ENCODE data around the gene DNAJC2. TPM values are rescaled to one million over a fixed set of nuclear protein-coding genes. Genes with fewer than 3 reads are reported as not detected.

Gene DNAJC2
- total and polyA plus RNA-seq, 8 donors: 4.1 to 35.6 (median 19.4) TPM

GRCh38 chr7:103307503-103308231, 36.9 kb downstream of the DNAJC2 start:
- intact Hi-C loops (cut with DNase I; ENCODE audit: low total_unique reads): no loop called here
- H3K4me3 ChIP-seq: no peak overlapping the region
- WGBS, 5 donors: 48 to 54% (median 51%) methylated on average over 3 of the region's 3 CpGs
- DNase-seq: peak in 1 of 2 donors; percentile 23
- no peaks in the 10 kb centered on the region for H3K9me3 ChIP-seq
- TF ChIP-seq EP300 (IDR thresholded peaks at IDR 0.05): no peak
- no peak for TF ChIP-seq CTCF (IDR thresholded peaks at IDR 0.05)
- no peak for TF ChIP-seq POLR2A (IDR thresholded peaks at IDR 0.05)
- no peak for TF ChIP-seq POLR2AphosphoS5 (IDR thresholded peaks at IDR 0.05)
- H3K27ac ChIP-seq: peak overlapping the region in 1 of 5 donors; percentile 12
- peaks cover 0 to 18% (median 3%) of the 10 kb centered on the region in 4 donors for H3K4me1 ChIP-seq
- peaks cover 51 to 100% (median 98%) of the 10 kb centered on the region in 4 donors for H3K36me3 ChIP-seq
- no peaks in the 10 kb centered on the region for H3K27me3 ChIP-seq

- 47 to 71% (median 57%) methylated on average over 2 of the region's 2 CpGs for WGBS, 5 donors
- peaks cover 30 to 75% (median 73%) of the 10 kb centered on the region in 4 donors for H3K36me3 ChIP-seq
- TF ChIP-seq CTCF (IDR thresholded peaks at IDR 0.05) (no peak), POLR2A (IDR thresholded peaks at IDR 0.05) (no peak), EP300 (IDR thresholded peaks at IDR 0.05) (no peak), POLR2AphosphoS5 (IDR thresholded peaks at IDR 0.05) (no peak)
- H3K4me3 ChIP-seq: no peak overlapping the region
- no peaks in the 10 kb centered on the region for H3K9me3 ChIP-seq
- DNase-seq: no peak
- intact Hi-C loops (cut with DNase I; ENCODE audit: low total_unique reads): no loop called here
- H3K4me1 ChIP-seq: peaks cover 11 to 44% (median 21%) of the 10 kb centered on the region in 4 donors
- H3K27ac ChIP-seq: no peak overlapping the region
- no peaks in the 10 kb centered on the region for H3K27me3 ChIP-seq
These were observed 43.1 kb downstream of the DNAJC2 start for GRCh38 chr7:103301441-103301840.

- H3K4me3 ChIP-seq: no peak overlapping the region
- TF ChIP-seq POLR2A (IDR thresholded peaks at IDR 0.05) (no peak), CTCF (IDR thresholded peaks at IDR 0.05) (no peak), EP300 (IDR thresholded peaks at IDR 0.05) (no peak), POLR2AphosphoS5 (IDR thresholded peaks at IDR 0.05) (no peak)
- peaks cover 11 to 44% (median 21%) of the 10 kb centered on the region in 4 donors for H3K4me1 ChIP-seq
- DNase-seq: no peak
- intact Hi-C loops (cut with DNase I; ENCODE audit: low total_unique reads): no loop called here
- no peaks in the 10 kb centered on the region for H3K27me3 ChIP-seq
- no peak overlapping the region for H3K27ac ChIP-seq
- peaks cover 22 to 57% (median 55%) of the 10 kb centered on the region in 4 donors for H3K36me3 ChIP-seq
- H3K9me3 ChIP-seq: no peaks in the 10 kb centered on the region
- 75 to 88% (median 80%) methylated on average over 6 of the region's 6 CpGs for WGBS, 5 donors
These were observed 44.9 kb downstream of the DNAJC2 start for GRCh38 chr7:103299660-103300059.

- Histone ChIP-seq H3K4me3 (peak overlapping the region; percentile 69 to 94 (median 76)), H3K9me3 (no peaks in the 10 kb centered on the region), H3K27ac (peak overlapping the region; percentile 82 to 89 (median 88)), H3K4me1 (peaks cover 11 to 39% (median 21%) of the 10 kb centered on the region in 4 donors), H3K36me3 (peaks cover 14 to 39% (median 38%) of the 10 kb centered on the region in 4 donors), H3K27me3 (no peaks in the 10 kb centered on the region)
- intact Hi-C loops (cut with DNase I; ENCODE audit: low total_unique reads): no loop called here
- no peak for DNase-seq
- no peak for TF ChIP-seq EP300 (IDR thresholded peaks at IDR 0.05)
- WGBS, 5 donors: 0 to 2% (median 1%) methylated on average over 7 of the region's 7 CpGs
These were observed 46.8 kb downstream of the DNAJC2 start for GRCh38 chr7:103297837-103298179.
